ENCODE data around the gene FFAR1.

The FFAR1 gene

DNA sequence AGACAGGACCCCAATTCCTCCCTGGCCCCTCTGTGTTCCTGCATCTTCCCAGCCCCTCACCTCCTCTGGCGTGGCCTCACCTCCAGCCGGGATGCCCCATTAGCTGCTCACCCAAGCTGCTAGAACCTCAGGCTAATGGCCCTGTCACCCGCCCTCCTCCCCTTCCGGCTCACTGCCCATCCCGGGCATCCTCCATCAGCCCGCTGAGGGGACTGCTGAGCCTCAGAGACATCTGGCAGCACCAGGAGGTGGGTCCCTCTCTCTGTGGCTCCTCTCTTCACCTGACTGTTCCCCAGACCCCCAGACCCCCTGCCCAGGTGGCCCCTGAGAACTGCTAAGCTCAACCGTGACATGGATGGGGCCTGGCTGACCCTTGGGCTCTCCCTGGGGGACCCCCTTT, 2.9 kb downstream of the FFAR1 start:
- TF ChIP-seq, protein P1, sequence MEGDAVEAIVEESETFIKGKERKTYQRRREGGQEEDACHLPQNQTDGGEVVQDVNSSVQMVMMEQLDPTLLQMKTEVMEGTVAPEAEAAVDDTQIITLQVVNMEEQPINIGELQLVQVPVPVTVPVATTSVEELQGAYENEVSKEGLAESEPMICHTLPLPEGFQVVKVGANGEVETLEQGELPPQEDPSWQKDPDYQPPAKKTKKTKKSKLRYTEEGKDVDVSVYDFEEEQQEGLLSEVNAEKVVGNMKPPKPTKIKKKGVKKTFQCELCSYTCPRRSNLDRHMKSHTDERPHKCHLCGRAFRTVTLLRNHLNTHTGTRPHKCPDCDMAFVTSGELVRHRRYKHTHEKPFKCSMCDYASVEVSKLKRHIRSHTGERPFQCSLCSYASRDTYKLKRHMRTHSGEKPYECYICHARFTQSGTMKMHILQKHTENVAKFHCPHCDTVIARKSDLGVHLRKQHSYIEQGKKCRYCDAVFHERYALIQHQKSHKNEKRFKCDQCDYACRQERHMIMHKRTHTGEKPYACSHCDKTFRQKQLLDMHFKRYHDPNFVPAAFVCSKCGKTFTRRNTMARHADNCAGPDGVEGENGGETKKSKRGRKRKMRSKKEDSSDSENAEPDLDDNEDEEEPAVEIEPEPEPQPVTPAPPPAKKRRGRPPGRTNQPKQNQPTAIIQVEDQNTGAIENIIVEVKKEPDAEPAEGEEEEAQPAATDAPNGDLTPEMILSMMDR (IDR thresholded peaks at IDR 0.05; ENCODE audit: low read depth, low read length, missing control alignments), result no peak
- in situ Hi-C loops (cut with HindIII; ENCODE audit: low pct_ligation_motif_present, low sequenced_read_pairs), result no loop called here
- DNase-seq, result no peak
- Histone ChIP-seq H3K4me3 (ENCODE audit: low read depth, low read length) (no peak overlapping the region), H3K27ac (no peak overlapping the region), H3K36me3 (replicated peaks) (no peaks in the 10 kb centered on the region), H3K27me3 (replicated peaks) (no peaks in the 10 kb centered on the region)

- in situ Hi-C loops (cut with HindIII; ENCODE audit: low pct_ligation_motif_present, low sequenced_read_pairs), result no loop called here
Measured at GRCh38 chr19:35351411-35352176, 3.9 kb downstream of the FFAR1 start.

GRCh38 chr19:35352177-35352447, 4.4 kb downstream of the FFAR1 start:
- H3K27ac ChIP-seq, result no peak overlapping the region
- no peaks in the 10 kb centered on the region for H3K36me3 ChIP-seq (replicated peaks)
- in situ Hi-C loops (cut with HindIII; ENCODE audit: low pct_ligation_motif_present, low sequenced_read_pairs), result no loop called here
- TF ChIP-seq, protein P1 (IDR thresholded peaks at IDR 0.05; ENCODE audit: low read depth, low read length, missing control alignments), result no peak
- H3K4me3 ChIP-seq (ENCODE audit: low read depth, low read length), result no peak overlapping the region
- H3K27me3 ChIP-seq (replicated peaks), result no peaks in the 10 kb centered on the region
- DNase-seq, result no peak

More at GRCh38 chr19:35351411-35352176, 3.9 kb downstream of the FFAR1 start:
- H3K27ac ChIP-seq, result no peak overlapping the region
- no peaks in the 10 kb centered on the region for H3K27me3 ChIP-seq (replicated peaks)
- no peak overlapping the region for H3K4me3 ChIP-seq (ENCODE audit: low read depth, low read length)
- TF ChIP-seq, protein P1 (IDR thresholded peaks at IDR 0.05; ENCODE audit: low read depth, low read length, missing control alignments), result no peak
- no peaks in the 10 kb centered on the region for H3K36me3 ChIP-seq (replicated peaks)
- DNase-seq, result no peak

- Histone ChIP-seq H3K36me3 (replicated peaks) (no peaks in the 10 kb centered on the region), H3K27ac (no peak overlapping the region), H3K27me3 (replicated peaks) (no peaks in the 10 kb centered on the region), H3K4me3 (ENCODE audit: low read depth, low read length) (no peak overlapping the region)
- TF ChIP-seq, protein P1 (IDR thresholded peaks at IDR 0.05; ENCODE audit: low read depth, low read length, missing control alignments), result peak; percentile 86
- in situ Hi-C loops (cut with HindIII; ENCODE audit: low pct_ligation_motif_present, low sequenced_read_pairs), result no loop called here
- peak; percentile 51 for DNase-seq
Measured at GRCh38 chr19:35352448-35353304, 5.0 kb downstream of the FFAR1 start.

DNA sequence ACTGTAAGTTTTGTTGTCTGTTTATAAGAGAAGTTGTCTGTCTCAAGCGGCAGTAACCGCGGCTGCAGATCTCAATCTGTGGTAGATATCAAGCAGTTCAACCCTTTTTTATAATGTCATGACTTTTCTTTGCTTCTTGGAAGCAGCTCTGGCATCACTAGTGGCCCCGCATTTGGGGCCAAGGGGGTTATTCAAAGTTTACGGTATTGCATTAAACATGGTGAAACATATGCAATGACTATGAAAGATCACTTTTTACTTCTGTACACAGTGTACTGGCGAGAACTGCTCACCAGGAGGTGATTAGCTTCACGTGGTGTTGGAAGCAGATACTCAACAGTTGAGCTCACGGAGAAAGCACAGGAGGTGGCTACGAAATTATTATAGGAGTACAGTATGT, 5.9 kb downstream of the FFAR1 start:
- no peak for DNase-seq
- Histone ChIP-seq H3K36me3 (replicated peaks) (no peaks in the 10 kb centered on the region), H3K27me3 (replicated peaks) (no peaks in the 10 kb centered on the region), H3K4me3 (ENCODE audit: low read depth, low read length) (no peak overlapping the region), H3K27ac (no peak overlapping the region)
- in situ Hi-C loops (cut with HindIII; ENCODE audit: low pct_ligation_motif_present, low sequenced_read_pairs), result no loop called here
- TF ChIP-seq, protein P1 (IDR thresholded peaks at IDR 0.05; ENCODE audit: low read depth, low read length, missing control alignments), result no peak

Measured in brain microvascular endothelial cell (primary cell).